Stimulated activated CD8-positive, alpha-beta memory T cell treated with anti-CD3 and anti-CD28 coated beads, Interleukin-7, amount 100 ng/mL, for 1 hour (primary cell): ENCODE results near the gene PRAMEF18.
"Not testable (repeated sequence)": the region's sequence is repeated elsewhere in the genome, so short reads cannot be mapped to it uniquely, and the experiment has no call there.

Experiments
- DNase-seq, 2 donors: peaks; one replicate each; pipeline ENCODE4 v3.0.0-alpha.2; 2020; ENCODE audit warnings: low read depth in 2 of 2

Gene PRAMEF18

DNA sequence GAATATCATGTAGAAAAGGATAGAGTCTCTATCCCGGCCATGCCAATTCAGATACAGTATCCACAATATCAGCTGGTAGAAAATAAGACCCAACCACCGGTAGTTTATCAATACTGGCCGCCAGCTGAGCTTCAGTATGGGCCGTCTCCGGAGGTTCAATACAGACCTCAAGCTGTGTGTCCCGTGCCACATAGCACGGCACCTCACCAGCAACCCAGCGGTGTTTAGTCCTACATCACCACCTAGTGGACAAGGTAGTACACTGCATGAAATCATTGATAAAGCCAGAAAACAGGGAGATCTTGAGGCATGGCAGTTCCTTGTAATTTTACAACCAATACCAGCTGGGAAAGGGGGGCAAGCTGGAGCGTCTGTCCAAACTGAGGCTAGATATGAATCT lies 17.2 kb downstream of the PRAMEF18 start:
- not testable (repeated sequence) for DNase-seq

DNA sequence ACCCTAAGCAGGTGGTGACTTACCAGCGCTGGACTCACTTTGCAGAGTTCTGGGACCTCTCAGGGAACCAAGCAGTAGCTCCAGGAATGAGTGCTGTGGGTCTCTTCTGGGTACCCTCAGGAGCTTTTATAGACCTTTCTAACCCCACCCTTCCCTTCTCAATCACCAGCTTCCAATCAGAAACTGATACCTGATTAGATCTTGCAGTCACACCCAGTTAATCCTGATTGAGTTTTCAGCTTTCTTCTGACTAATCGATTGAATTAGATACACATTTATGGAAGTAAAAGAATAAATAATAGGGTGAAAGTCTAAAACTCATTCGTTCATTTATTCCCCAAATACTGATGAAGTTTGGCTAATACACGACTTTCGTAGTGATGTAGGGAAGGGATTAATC lies 24.6 kb downstream of the PRAMEF18 start, which contains the start of gene PRAMEF13:
Gene PRAMEF13 (minus strand): TSS at position 101 of the 400 bp plus-strand sequence. CDS start 1,820 bp downstream, outside the sequence.
- not testable (repeated sequence) for DNase-seq
